Liver (tissue), 3 donors: Measurements from ENCODE around the gene TAF4.

Source experiments
- CTCF ChIP-seq: fragments of 150-350 bp; IDR thresholded peaks from 2 replicates; pipeline ENCODE4 v1.5.1; 2017; ENCODE audit warnings: improper control_type of control experiment, low read depth, low read length; ENCODE audit not compliant: missing input control
- FOXA1 ChIP-seq: IDR thresholded peaks from 2 replicates; pipeline ENCODE4 v1.6.1; 2016; ENCODE audit warnings: antibody characterized with exemption
- FOXA2 ChIP-seq: IDR thresholded peaks from 2 replicates; pipeline ENCODE4 v1.6.1; 2016; ENCODE audit warnings: antibody characterized with exemption
- HNF4G ChIP-seq: IDR thresholded peaks from 2 replicates; pipeline ENCODE4 v1.6.1; 2016; ENCODE audit warnings: antibody characterized with exemption
- JUND ChIP-seq, 2 donors: IDR thresholded peaks; 2 replicates each; pipeline ENCODE4 v1.6.1; 2016; ENCODE audit warnings: antibody characterized with exemption in 2 of 2
- MAX ChIP-seq: IDR thresholded peaks from 2 replicates; pipeline ENCODE4 v1.6.1; 2016; ENCODE audit warnings: antibody characterized with exemption
- TAF1 ChIP-seq: conservative IDR thresholded peaks from 2 replicates; pipeline ENCODE4 v1.6.1; 2016; ENCODE audit warnings: antibody characterized with exemption, mild to moderate bottlenecking
- ZBTB33 ChIP-seq: IDR thresholded peaks from 2 replicates; pipeline ENCODE4 v1.6.1; 2016; ENCODE audit warnings: antibody characterized with exemption
- donor health status: healthy.
- donor health status: healthy.

GRCh38 chr20:61934716-61935530, 130.8 kb downstream of the TAF4 start:
- TF ChIP-seq CTCF (no peak), JUND (IDR thresholded peaks at IDR 0.05) (no peak), MAX (no peak), TAF1 (no peak), FOXA2 (no peak), HNF4G (no peak), FOXA1 (no peak), ZBTB33 (no peak)
